K562 (cell line): ENCODE measurements around the gene GRIK1. TPM values are rescaled to one million over a fixed set of nuclear protein-coding genes. Genes with fewer than 3 reads are reported as not detected.

ENCODE experiments used
- ATAC-seq: fragments of 200-7000 bp; cut with Tn5 transposase; 3 replicates; pipeline ENCODE4 v1.9.1; 2020; ENCODE audit warnings: moderate library complexity
- BruUV-seq: library from RNA; stranded (reverse); fragments of 400-500 nt; replicated peaks from 2 replicates; lab custom pipeline; 2021; lab: Mats Ljungman, UMichigan
- CTCF ChIA-PET: fragments of 300-600 bp; formaldehyde crosslinking; extraction: SDS; loops from one replicate; lab custom pipeline; 2021; ENCODE audit warnings: low intra/inter-chr PET ratio; lab: Yijun Ruan, JAX
- POLR2A ChIA-PET: fragments of 300-600, 350-650 bp; sonication (Branson Sonifier 250); formaldehyde crosslinking; extraction: SDS; loops from one replicate; lab custom pipeline; 2021; ENCODE audit warnings: antibody characterized with exemption, inconsistent platforms; lab: Yijun Ruan, JAX
- DNase-seq, 4 experiments: peaks; one replicate each; pipeline versions ENCODE4 v3.0.0 to v3.0.0-alpha.2; 2011 to 2018; ENCODE audit warnings: low spot score in 3 of 4, mixed read lengths in 3 of 4; ENCODE audit errors: extremely low read depth in 1 of 4
- FAIRE-seq: peaks from 2 replicates; lab custom pipeline; 2011; peaks lifted over from hg19 to GRCh38; lab: Jason Lieb, UNC
- H2AFZ ChIP-seq: 2 replicates; pipeline ENCODE4 v1.6.0; 2011; ENCODE audit warnings: low read depth, low read length, control low read depth, inconsistent platforms
- H3K27ac ChIP-seq: fragments of 200-600 bp; 3 replicates; pipeline ENCODE4 v1.8.0; 2011; ENCODE audit warnings: low read depth, mild to moderate bottlenecking, control low read depth, inconsistent platforms, low read length, moderate library complexity, mixed read lengths; ENCODE audit errors: extremely low read depth
- H3K27me3 ChIP-seq, 2 experiments: fragments of 300-600 bp in 1 of 2; 2 replicates in 1 of 2; 3 replicates in 1 of 2; pipeline versions ENCODE4 v1.6.0 to v1.8.0; 2011; ENCODE audit warnings: inconsistent platforms in 2 of 2, low read length in 2 of 2, mild to moderate bottlenecking in 1 of 2, mixed read lengths in 1 of 2, moderate library complexity in 1 of 2; ENCODE audit not compliant: control insufficient read depth in 2 of 2, insufficient read depth in 2 of 2
- H3K36me3 ChIP-seq: fragments of 300-600 bp; 3 replicates; pipeline ENCODE4 v1.8.0; 2011; ENCODE audit warnings: mild to moderate bottlenecking, low read length, inconsistent platforms; ENCODE audit not compliant: control insufficient read depth, insufficient read depth
- H3K4me1 ChIP-seq, 2 experiments: fragments of 200-600 bp in 1 of 2; replicated peaks in 1 of 2; 2 replicates in 1 of 2; 3 replicates in 1 of 2; pipeline versions ENCODE4 v1.5.1 to v1.8.0; 2011; ENCODE audit warnings: inconsistent platforms in 2 of 2, low read length in 2 of 2, mild to moderate bottlenecking in 1 of 2, mixed read lengths in 1 of 2, moderate library complexity in 1 of 2; ENCODE audit not compliant: control insufficient read depth in 2 of 2, insufficient read depth in 2 of 2
- H3K4me2 ChIP-seq: 2 replicates; pipeline ENCODE4 v1.6.1; 2011; ENCODE audit warnings: low read length, control low read depth, inconsistent platforms, mixed read lengths; ENCODE audit not compliant: insufficient read depth
- H3K4me3 ChIP-seq: fragments of 200-600 bp; sonication (generic), shearing (Covaris generic); 2 replicates; pipeline ENCODE4 v1.5.1; 2016; ENCODE audit warnings: control low read depth, inconsistent platforms
- H3K79me2 ChIP-seq: fragments of 200-600 bp; 3 replicates; pipeline ENCODE4 v1.8.0; 2011; ENCODE audit warnings: low read length, inconsistent platforms; ENCODE audit not compliant: control insufficient read depth, insufficient read depth
- H3K9ac ChIP-seq, 2 experiments: 2 replicates each; pipeline versions ENCODE4 v1.6.0 to v1.6.1; 2011; ENCODE audit warnings: low read depth in 2 of 2, low read length in 2 of 2, control low read depth in 1 of 2, inconsistent platforms in 1 of 2, mild to moderate bottlenecking in 1 of 2, mixed read lengths in 1 of 2; ENCODE audit not compliant: insufficient read depth in 1 of 2
- H3K9me1 ChIP-seq: one replicate; pipeline ENCODE4 v1.6.0; 2011; ENCODE audit warnings: inconsistent platforms, mild to moderate bottlenecking, low read length, moderate library complexity; ENCODE audit not compliant: control insufficient read depth, insufficient read depth
- H3K9me3 ChIP-seq: replicated peaks from 2 replicates; pipeline ENCODE4 v1.5.1; 2011; ENCODE audit warnings: low read depth, low read length, inconsistent platforms; ENCODE audit not compliant: control insufficient read depth, insufficient read depth
- H4K20me1 ChIP-seq: replicated peaks from 2 replicates; pipeline ENCODE4 v1.6.1; 2011; ENCODE audit warnings: low read length, inconsistent platforms, mixed read lengths; ENCODE audit not compliant: control insufficient read depth, insufficient read depth
- ELK3 ChIP-seq: fragments of 450-650 bp; formaldehyde crosslinking; IDR thresholded peaks from 2 replicates; pipeline ENCODE4 v1.4.0; 2020; ENCODE audit warnings: mild to moderate bottlenecking
- FUS ChIP-seq: fragments of 200-400 bp; formaldehyde crosslinking; optimal IDR thresholded peaks from 2 replicates; pipeline ENCODE3; 2017; ENCODE audit warnings: low read depth, low read length
- GATAD2A ChIP-seq: fragments of 450-650 bp; IDR thresholded peaks from 2 replicates; pipeline ENCODE4 v1.6.1; 2017
- HMG20B ChIP-seq: fragments of 250-450 bp; sonication (Bioruptor Pico); IDR thresholded peaks from 2 replicates; pipeline ENCODE4 v1.5.0; 2021; ENCODE audit warnings: mild to moderate bottlenecking
- JUN ChIP-seq, 2 experiments: sonication (generic) in 1 of 2; formaldehyde crosslinking in 1 of 2; IDR thresholded peaks; 2 replicates each; pipeline versions ENCODE4 v1.6.1 to v1.8.0; 2012 to 2022; ENCODE audit warnings: borderline replicate concordance in 2 of 2, mild to moderate bottlenecking in 2 of 2, improper control_type of control experiment in 1 of 2, low read depth in 1 of 2, low read length in 1 of 2, missing genetic modification reagents in 1 of 2
- ZNF197 ChIP-seq: fragments of 200-800 bp; sonication (Bioruptor generic); IDR thresholded peaks from 2 replicates; pipeline ENCODE4 v1.6.1; 2016; ENCODE audit warnings: low read depth, missing genetic modification characterization, missing compliant biosample characterization
- WGBS: fragments of 100-300 bp; shearing (Covaris generic); methylation state at CpG from one replicate; pipeline ENCODE4 v1.1.6; 2016; ENCODE audit warnings: low coverage, mixed read lengths; ENCODE audit not compliant: insufficient coverage; ENCODE audit errors: missing lambda C conversion rate; 5-methylcytosine and 5-hydroxymethylcytosine counted together
- in situ Hi-C: fragments of 300-500 bp; cut with MboI; formaldehyde crosslinking; loops from 4 replicates; pipeline ENCODE4 v1.15.0; 2018; ENCODE audit warnings: inconsistent platforms, mixed read lengths
- intact Hi-C: fragments of 100-400 bp; cut with micrococcal nuclease; formaldehyde crosslinking; loops from 2 replicates; pipeline ENCODE4 v1.14.2; 2022
- polyA plus RNA-seq, 8 experiments: library from polyadenylated mRNA; depleted of rRNA in 4 of 8; stranded (reverse) in 5 of 8; unstranded in 3 of 8; fragments of >200 nt; fragmentation: Nextera tagmentation in 2 of 8; fragmentation: Illumina TruSeq in 1 of 8; extraction: Ambion mirVana in 2 of 8; extraction: Trizol in 1 of 8; gene quantifications; 2 replicates each; pipeline versions ENCODE4 v1.2.1 to v1.2.3, GENCODE V29; 2011 to 2014; ENCODE audit warnings: inconsistent platforms in 1 of 8, missing spikeins in 1 of 8
- total RNA-seq, 7 experiments: library from RNA; depleted of rRNA in 6 of 7; stranded (reverse); fragments of >200 nt in 6 of 7; fragmentation: Illumina TruSeq in 2 of 7; extraction: Trizol in 2 of 7; gene quantifications; 2 replicates each; pipeline versions ENCODE4 v1.2.1 to v1.2.3, GENCODE V29; 2011 to 2021; ENCODE audit warnings: low replicate concordance in 1 of 7

The GRIK1 gene
- total and polyA plus RNA-seq, 9 of the 15 experiments (the other 6 are each of a cell fraction or from before 2014, with no cell fraction given) = 0.17 to 2.8 (median 0.53) TPM

- no peak for TF ChIP-seq ELK3
- TF ChIP-seq JUN (IDR thresholded peaks at IDR 0.05; ENCODE audit: borderline replicate concordance, low read depth, low read length) = no peak
- TF ChIP-seq JUN (CRISPR knock-in tag; IDR thresholded peaks at IDR 0.05; ENCODE audit: borderline replicate concordance) = no peak
- no peak for TF ChIP-seq HMG20B
- no peak for TF ChIP-seq FUS
Measured at GRCh38 chr21:29940361-29940760, 565 bp upstream of the GRIK1 start (continued).

GRCh38 chr21:29939104-29939923 lies 482 bp downstream of the GRIK1 start:
- Histone ChIP-seq H3K9ac (peak overlapping the region in 1 of 2 experiments; percentile 59; a peak in 1 of 4 replicates), H3K27ac (no peak overlapping the region), H3K9me3 (no peaks in the 10 kb centered on the region), H3K79me2 (no peaks in the 10 kb centered on the region), H3K4me3 (peak overlapping the region; percentile 9; the same call in 1 of the 2 replicates), H3K36me3 (no peaks in the 10 kb centered on the region), H3K4me1 (peaks cover 0 to 11% of the 10 kb centered on the region in 2 experiments; a peak in 3 of 5 replicates), H3K27me3 (peaks cover 13 to 23% of the 10 kb centered on the region in 2 experiments), H2AFZ (peak overlapping the region; percentile 57), H3K9me1 (no peaks in the 10 kb centered on the region), H4K20me1 (no peaks in the 10 kb centered on the region), H3K4me2 (peak overlapping the region; percentile 58)
- in situ Hi-C loops (no loop called here), intact Hi-C loops (no loop called here)
- CTCF ChIA-PET = no interaction called here
- no peak for FAIRE-seq
- no peak for DNase-seq
- TF ChIP-seq ZNF197 (CRISPR knock-in tag) (0 out of 2 replicates have a peak, but pooled peaks have one; percentile 2), GATAD2A (no peak)
- WGBS = 4% methylated on average over 54 of the region's 62 CpGs
- peak; percentile 52 for ATAC-seq
- BruUV-seq = no TSS peak
- POLR2A ChIA-PET = interaction anchor here (0.6 to 1.2 kb wide), 3 partner anchors 13 to 46 kb away, joined by 3 read pairs; no protein-coding TSS in a partner anchor
